Endometrial microvascular endothelial cells (primary cell): ENCODE results near the gene GZMH. TPM values are rescaled to one million over a fixed set of nuclear protein-coding genes. Genes with fewer than 3 reads are reported as not detected.
"Not testable (repeated sequence)": the region's sequence is repeated elsewhere in the genome, so short reads cannot be mapped to it uniquely, and the experiment has no call there.

Experiments
- in situ Hi-C: cut with HindIII; loops from 2 replicates; pipeline ENCODE4 v1.10.0; 2017; ENCODE audit warnings: low sequenced_read_pairs, low pct_unique_long_range_greater_than_20kb; ENCODE audit errors: inconsistent ontology term
- total RNA-seq: library from RNA; depleted of rRNA; stranded (reverse); fragments of >200 nt; gene quantifications from one replicate; pipeline ENCODE4 v1.2.3, GENCODE V29; 2015; ENCODE audit errors: inconsistent ontology term

Gene GZMH
- total RNA-seq, 1 donor from 2014 or later, result not detected

DNA sequence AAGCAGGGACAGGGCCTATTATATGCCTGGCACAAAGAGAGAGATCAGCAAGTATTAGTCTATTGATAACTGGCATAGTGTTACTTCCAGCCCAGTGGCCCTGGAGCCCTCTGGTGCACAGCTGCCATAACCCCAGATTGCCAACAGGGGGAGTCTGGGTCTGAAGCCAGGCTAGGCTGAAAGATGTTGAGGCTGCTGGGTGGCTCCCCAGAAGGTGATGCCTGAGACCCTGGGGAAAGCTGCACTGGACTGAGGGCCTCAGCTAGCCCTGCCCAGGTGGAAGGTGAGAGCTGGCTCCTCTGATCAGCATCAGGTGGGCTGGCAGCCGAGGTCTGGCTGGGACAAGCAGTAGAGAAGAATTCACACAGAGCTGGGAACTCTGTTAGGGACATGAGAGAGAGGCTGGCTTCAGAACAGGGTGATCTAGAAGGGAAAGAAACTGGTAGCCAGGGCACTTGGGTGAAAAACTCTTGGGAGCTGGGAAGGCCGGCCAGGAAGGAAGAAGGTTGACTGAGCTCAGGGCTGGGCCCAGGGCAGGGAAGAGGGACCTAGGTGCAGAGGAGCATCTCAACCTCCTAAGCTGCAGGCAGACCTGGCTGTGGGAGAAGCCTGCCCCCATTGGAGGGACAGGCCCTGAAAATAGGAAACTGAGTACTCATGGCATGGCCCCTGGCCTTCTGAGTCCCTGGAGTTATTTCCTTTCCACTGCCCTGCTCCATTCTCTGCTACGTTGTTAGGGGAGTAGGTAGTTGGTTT, 3.9 kb downstream of the GZMH start:
- in situ Hi-C loops, result no loop called here

GRCh38 chr14:24597403-24597802, 12.1 kb downstream of the GZMH start:
- in situ Hi-C loops, result no loop called here

DNA sequence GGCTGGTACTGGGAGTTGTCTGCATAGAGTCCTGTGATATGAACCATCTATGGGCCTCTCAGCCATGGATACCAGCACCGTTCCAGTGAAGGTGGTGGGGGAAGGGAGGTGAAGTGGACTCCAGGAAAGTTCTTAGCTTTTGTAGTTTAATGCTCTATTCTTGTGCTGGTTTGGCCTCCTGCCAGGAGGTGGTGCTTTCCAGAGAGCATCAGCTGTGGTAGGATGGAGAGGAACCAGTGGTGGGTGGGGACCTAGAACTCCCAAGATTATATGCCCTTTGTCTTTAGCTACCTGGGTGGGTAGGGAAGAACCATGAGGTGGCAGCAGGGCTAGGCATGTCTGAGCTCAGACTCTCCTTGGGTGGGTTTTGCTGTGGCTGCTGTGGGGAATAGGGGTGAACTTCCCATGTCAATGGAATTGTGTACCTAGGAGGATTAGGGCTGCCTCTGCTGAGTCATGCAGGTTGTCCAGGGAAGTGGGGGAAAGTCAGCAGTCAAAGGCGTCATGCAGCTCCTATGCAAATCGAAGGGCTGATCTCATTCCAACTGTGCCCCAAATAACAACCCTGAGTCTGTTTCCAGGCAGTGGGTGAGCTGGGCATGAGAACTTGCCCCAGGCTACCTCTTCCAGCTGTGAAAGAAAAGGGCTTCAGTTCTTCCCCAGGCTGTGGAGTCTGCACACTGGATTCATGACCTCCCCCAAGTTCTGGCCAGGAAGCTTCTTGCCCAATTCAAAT, 14.2 kb downstream of the GZMH start:
- in situ Hi-C loops, result no loop called here

GRCh38 chr14:24591004-24591403, 18.5 kb downstream of the GZMH start:
- in situ Hi-C loops, result not testable (repeated sequence)

- in situ Hi-C loops, result not testable (repeated sequence)
Measured at GRCh38 chr14:24584402-24584801, 25.1 kb downstream of the GZMH start.

GRCh38 chr14:24578558-24578957, 30.9 kb downstream of the GZMH start:
- in situ Hi-C loops, result no loop called here

DNA sequence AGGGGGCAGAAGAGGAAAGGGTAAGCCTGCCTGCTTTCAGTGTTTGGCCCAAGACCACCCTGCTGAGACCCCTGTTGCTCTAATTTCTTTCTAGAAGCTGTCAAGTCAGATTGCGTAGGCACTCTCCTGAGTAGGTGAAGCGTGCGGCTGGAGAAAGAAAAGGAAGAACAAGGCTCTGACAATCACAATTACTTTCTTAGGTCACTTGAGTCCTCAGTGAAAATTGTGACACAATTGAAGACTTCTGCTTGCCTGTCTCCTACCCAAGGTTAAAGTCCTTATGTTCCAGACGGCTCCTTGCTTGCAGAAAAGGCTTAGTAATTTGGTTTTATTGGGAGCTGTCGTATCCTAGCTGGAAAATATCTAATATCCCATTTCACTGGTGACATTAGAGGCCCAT, 32.7 kb downstream of the GZMH start:
- in situ Hi-C loops, result no loop called here

DNA sequence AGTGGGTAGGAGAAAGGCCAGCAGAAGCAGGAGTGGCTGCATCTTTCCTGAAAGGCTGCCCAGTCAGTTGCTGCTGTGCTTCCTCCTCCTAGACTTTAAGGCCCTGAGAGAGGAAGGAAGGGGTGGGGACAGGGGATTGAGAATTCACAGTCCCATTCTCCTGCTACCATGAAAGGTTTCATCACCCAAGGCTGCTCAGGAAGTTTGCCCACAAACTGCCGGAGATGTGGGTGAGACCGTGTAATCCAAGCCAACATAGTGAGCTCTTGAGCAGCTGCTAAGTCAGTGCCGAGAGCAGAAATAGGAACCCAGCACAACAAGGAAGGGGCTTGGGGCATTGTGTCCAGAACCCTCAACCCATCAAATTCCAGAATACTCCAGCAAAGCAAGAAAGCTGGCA, 33.3 kb downstream of the GZMH start, which contains the start of gene CTSG:
TSS of gene CTSG (minus strand) at position 69 of the 400 bp plus-strand sequence. CDS start at position 42, 27 bp downstream.
- in situ Hi-C loops, result no loop called here

DNA sequence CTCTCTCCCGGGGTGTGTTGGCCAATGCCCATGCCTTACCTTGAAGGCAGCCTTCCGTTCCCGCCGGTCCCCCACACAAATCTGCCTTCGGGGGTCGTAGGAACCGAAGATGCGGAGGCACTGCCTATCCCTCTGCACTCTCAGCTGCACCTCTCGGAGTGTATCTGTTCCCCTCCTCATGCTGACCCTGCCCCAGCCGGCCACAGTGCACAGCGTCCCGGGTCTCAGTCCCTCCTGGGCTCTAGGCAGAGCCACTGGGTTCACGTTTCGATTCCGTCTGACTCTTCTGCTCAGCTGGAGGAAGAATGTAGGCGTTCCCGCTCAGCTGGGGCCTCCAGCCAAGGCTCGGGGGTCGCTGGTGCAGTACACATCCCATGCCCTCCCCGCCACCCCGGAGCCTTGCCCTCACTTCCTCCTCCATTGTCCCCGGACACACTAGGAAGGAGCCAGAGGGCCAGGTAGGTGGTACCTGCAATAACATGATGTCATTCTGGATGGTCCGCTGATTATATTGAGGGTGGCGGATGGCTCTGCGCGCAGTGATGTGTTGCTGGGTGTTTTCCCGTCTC, 35.2 kb downstream of the GZMH start:
- in situ Hi-C loops, result no loop called here

GRCh38 chr14:24566318-24566717, 43.2 kb downstream of the GZMH start:
- in situ Hi-C loops, result no loop called here

DNA sequence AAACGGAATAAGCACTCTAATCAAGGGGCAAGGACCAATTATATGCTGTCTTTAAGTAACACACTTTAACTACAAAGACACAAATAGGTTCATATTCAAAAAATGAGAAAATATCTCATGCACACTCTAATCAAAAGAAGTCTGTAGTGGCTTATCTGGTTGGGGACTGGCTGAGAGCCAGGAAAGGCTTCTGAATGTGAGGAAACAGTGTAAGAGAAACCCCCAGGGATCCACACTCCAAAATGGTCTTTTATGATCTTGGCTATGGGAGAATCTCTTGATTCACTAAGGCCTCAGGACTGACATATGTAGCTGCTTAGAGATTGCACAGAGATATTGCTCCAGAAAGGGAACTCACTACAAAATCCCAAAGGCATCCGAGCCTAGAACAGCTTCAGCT, 43.7 kb downstream of the GZMH start:
- in situ Hi-C loops, result no loop called here

- in situ Hi-C loops, result no loop called here
Measured at GRCh38 chr14:24563505-24563904, 46.0 kb downstream of the GZMH start.

GRCh38 chr14:24556756-24557155, 52.7 kb downstream of the GZMH start:
- in situ Hi-C loops, result no loop called here

Other genes with a start within 250 kb of the GZMH start
- gene NFATC4, start 241.5 kb downstream of the GZMH start, total RNA-seq, result 11.9 TPM
- 6.9 TPM for gene NYNRIN, start 210.7 kb downstream of the GZMH start, total RNA-seq
- gene CBLN3, start 180.0 kb downstream of the GZMH start, total RNA-seq, result 1.3 TPM
- 46.6 TPM for gene KHNYN, start 179.7 kb downstream of the GZMH start, total RNA-seq
- gene SDR39U1, start 166.9 kb downstream of the GZMH start, total RNA-seq, result 30.5 TPM
- not detected for gene CMA1, start 101.4 kb downstream of the GZMH start, total RNA-seq
- not detected for gene CTSG, start 33.4 kb downstream of the GZMH start, total RNA-seq
- not detected for gene GZMB, start 24.5 kb upstream of the GZMH start, total RNA-seq